HG03097 (cell line): ENCODE data around the gene XKR7.
"Not testable (repeated sequence)": the region's sequence is repeated elsewhere in the genome, so short reads cannot be mapped to it uniquely, and the experiment has no call there.

Experiments used
- ATAC-seq: cut with Tn5 transposase; IDR thresholded peaks from one replicate; pipeline ENCODE4 v1.9.1; 2021; ENCODE audit not compliant: unreplicated experiment, low FRiP score

The XKR7 gene

GRCh38 chr20:32010666-32011065, 42.7 kb downstream of the XKR7 start:
- ATAC-seq, result no peak

GRCh38 chr20:32012159-32012688, 44.3 kb downstream of the XKR7 start:
- ATAC-seq, result no peak

GRCh38 chr20:32013326-32013725, 45.4 kb downstream of the XKR7 start:
- ATAC-seq, result no peak

- ATAC-seq, result no peak
These were observed 49.8 kb downstream of the XKR7 start for GRCh38 chr20:32017711-32018251.

DNA sequence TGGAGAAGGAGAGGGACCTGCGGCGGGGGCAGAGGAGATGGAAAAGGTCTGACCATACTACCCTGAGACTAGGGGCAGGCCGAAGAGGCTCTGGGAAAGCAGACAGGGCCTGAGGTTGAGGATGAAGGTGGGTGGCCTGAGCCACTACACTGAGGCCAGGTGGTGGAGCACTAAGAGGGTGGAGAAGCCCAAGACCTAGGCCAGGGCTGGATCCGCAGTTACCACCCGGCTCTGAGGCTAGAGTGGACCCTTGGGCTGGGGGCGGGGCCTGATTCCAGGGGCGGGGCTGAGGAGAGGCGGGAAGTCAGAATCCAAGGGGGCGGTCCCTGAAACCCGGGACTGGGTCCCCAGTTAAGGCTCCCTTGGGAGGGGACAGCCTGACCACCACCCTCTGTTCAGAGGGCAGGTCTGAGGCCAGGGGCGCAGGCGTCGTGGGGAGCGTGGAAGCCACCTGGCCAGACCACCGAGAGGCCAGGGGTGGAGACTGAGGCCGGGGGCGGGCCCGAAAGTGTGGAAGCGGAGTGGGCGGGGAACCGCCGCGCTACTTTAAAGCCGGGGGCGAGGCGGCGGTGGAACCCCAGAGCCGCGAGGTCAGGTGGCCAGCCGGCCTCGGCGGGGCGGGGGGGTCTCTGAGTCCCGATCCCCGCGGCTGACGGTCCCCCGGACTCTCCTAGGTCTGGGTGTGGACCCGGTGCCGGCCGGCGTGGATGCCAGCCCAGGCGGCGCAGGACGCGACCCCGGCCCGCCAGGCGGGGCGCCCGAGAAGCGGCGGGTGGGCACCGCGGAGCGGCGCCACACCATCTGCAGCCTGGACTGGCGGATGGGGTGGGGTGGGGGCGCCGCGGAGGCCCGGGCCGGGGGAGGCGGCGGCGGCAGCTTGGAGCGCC, 50.6 kb downstream of the XKR7 start:
- no peak for ATAC-seq

DNA sequence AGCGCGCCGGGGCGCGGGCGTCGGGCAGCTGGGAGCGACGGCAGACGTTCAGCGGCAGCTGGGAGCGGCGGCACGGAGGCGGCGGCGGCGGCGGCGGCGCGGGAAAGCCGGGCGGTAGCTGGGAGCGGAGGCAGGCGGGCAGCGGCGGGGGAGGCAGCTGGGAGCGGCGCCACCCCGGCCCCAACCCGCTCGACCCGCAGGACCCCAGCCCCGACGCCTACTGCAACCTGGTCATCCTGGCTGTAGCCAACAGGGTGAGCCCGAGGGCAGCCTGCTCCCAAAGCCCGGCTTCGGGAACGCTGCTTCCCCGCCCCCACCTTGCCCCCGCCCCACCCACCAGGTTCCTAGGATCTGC, 51.2 kb downstream of the XKR7 start:
- ATAC-seq, result no peak

- no peak for ATAC-seq
These were observed 51.9 kb downstream of the XKR7 start for GRCh38 chr20:32019563-32020463.

GRCh38 chr20:32021091-32021490, 53.1 kb downstream of the XKR7 start:
- no peak for ATAC-seq

DNA sequence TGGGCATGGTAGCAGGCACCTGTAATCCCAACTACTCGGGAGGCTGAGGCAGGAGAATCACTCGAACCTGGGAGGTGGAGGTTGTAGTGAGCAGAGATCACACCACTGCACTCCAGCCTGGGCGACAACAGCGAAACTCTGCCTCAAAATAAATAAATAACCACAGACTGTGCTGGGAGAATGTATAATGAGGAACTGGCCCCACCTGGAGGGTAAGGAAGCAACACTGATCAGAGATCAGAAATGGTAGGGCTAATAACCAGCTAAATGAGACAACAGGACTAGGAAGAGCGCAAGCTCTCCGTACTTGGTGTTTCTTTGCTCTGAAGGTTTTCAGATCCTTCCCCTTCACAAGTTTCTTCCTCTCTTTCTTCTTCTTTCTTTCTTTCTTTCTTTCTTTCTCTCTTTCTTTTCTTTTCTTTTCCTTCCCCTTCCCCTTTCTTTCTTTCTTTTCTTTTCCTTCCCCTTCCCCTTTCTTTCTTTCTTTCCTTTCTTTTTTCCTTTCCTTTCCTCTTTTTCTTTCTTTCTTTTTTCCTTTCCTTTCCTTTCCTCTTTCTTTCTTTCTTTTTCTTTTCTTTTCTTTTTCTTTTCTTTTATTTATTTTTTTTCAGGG, 56.8 kb downstream of the XKR7 start:
- ATAC-seq, result no peak

GRCh38 chr20:32027643-32028042, 59.7 kb downstream of the XKR7 start:
- ATAC-seq, result no peak

GRCh38 chr20:32028647-32029372, 60.9 kb downstream of the XKR7 start:
- no peak for ATAC-seq

DNA sequence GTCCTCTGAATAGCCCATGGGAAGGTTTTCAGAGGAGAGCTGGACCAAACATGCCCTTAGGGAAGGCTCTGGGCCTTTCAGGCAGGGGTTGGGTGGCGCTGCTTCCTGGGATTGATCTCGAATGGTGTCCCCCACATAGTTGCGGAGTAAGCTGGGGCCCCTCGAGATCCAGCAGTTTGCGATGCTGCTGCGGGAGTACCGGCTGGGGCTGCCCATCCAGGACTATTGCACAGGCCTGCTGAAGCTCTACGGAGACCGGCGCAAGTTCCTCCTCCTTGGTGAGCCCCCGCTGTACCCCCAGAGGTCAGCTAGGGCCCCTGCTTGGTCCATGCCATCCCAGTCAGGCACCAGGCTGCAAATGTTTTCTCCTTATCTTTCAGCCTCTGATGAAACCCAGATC, 61.6 kb downstream of the XKR7 start:
- no peak for ATAC-seq

- ATAC-seq, result no peak
These were observed 63.3 kb downstream of the XKR7 start for GRCh38 chr20:32031007-32031958.

DNA sequence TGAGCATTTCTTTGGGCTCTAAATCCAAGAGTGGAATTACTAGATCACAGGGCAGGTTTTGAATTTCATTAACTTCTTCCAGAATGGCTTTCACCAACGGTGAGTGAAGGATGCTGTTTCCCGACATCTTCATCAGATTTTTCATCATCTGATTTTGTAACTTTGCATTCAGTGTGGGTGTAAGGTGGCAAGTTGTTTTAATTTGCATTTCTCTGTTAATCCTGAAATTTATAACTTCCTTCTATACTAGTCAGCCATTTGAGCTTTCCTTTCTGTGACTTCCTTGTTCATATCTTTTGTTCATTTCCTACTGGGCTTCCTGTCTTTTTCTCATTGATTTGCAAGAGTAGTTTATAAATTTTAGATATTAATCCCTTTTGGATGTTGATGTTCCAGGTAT, 65.4 kb downstream of the XKR7 start:
- ATAC-seq, result no peak

- ATAC-seq, result not testable (repeated sequence)
These were observed 65.8 kb downstream of the XKR7 start for GRCh38 chr20:32033721-32034120.

DNA sequence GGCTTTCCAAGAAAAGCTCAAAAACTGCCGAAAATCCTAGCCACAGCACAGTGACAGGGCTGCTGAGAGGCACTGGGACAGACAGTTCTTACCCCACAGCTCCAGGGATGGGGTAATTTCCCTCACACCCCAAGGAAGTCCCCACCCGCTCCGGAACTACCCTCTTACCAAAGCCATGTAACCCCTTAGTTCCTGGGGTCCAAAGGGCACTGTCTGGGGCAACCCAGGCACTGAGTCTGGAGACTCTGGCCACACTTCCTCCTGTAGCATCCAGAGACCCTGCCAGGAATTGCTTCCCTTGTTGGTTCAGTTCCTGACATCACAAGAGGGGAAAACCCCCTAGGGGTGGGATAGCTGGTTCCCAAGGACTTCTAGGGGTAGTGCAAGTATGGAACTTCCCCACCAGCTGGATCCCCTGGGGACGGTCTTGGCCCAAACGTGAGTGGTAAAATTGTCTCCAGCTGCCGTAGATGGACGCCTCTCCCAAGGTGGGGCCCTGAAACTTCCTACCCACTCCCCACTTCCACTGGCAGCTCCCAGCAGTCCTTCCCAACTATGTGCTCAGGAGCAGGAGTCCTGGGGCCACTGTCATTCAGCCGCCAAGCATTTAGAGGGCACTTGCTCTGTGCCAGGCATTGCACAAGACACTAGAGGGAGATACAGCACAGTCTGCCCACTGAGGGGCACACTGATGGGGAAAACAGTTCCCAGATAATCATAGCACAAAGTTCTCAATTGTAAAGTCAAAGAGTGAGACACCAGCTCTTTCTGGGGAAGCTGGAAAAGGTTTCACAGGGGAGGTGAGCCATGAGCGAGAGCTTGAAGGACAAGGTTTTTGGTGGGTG, 66.9 kb downstream of the XKR7 start:
- ATAC-seq, result no peak

- ATAC-seq, result no peak
These were observed 67.5 kb downstream of the XKR7 start for GRCh38 chr20:32035426-32035779.

- no peak for ATAC-seq
These were observed 68.3 kb downstream of the XKR7 start for GRCh38 chr20:32036252-32036651.
